22Rv1 (cell line): ENCODE results near the gene ZNF800.

Experiments used
- CTCF ChIP-seq: fragments of 450-650 bp; IDR thresholded peaks from 2 replicates; pipeline ENCODE4 v1.5.1; 2017; ENCODE audit warnings: mild to moderate bottlenecking
- ZFX ChIP-seq: fragments of 450-650 bp; IDR thresholded peaks from 2 replicates; pipeline ENCODE4 v1.6.1; 2017; ENCODE audit warnings: antibody characterized with exemption, borderline replicate concordance

- TF ChIP-seq CTCF (no peak), ZFX (no peak)
Measured at GRCh38 chr7:127365164-127365956, 27.1 kb downstream of the ZNF800 start.
